Measurements from ENCODE around the gene TDRD6.

Gene TDRD6

GRCh38 chr6:46699970-46700369, 12.3 kb downstream of the TDRD6 start:
- Mint-ChIP-seq H3K27ac (no peak overlapping the region), H3K36me3 (ENCODE audit: low read depth) (peaks cover 12% of the 10 kb centered on the region), H3K27me3 (peaks cover 2% of the 10 kb centered on the region), H3K4me3 (no peak overlapping the region), H3K9me3 (no peaks in the 10 kb centered on the region), H3K4me1 (ENCODE audit: low read depth) (no peaks in the 10 kb centered on the region)
- intact Hi-C loops (cut with micrococcal nuclease) = loop anchor here (5.0 kb wide), 1 partner anchor 147 kb away; no protein-coding TSS in a partner anchor

GRCh38 chr6:46704562-46704961, 16.9 kb downstream of the TDRD6 start:
- H3K36me3 Mint-ChIP-seq (ENCODE audit: low read depth) = peaks cover 47% of the 10 kb centered on the region
- H3K4me1 Mint-ChIP-seq (ENCODE audit: low read depth) = peaks cover 21% of the 10 kb centered on the region
- H3K4me3 Mint-ChIP-seq = no peak overlapping the region
- no peak overlapping the region for H3K27ac Mint-ChIP-seq
- intact Hi-C loops (cut with micrococcal nuclease) = loop anchor here (1.0 to 5.0 kb wide), 2 partner anchors 77 to 143 kb away; no protein-coding TSS in a partner anchor
- no peaks in the 10 kb centered on the region for H3K9me3 Mint-ChIP-seq
- H3K27me3 Mint-ChIP-seq = peaks cover 2% of the 10 kb centered on the region

- intact Hi-C loops (cut with micrococcal nuclease) = no loop called here
- H3K4me1 Mint-ChIP-seq (ENCODE audit: low read depth) = peaks cover 31% of the 10 kb centered on the region
- H3K27me3 Mint-ChIP-seq = peaks cover 2% of the 10 kb centered on the region
- H3K4me3 Mint-ChIP-seq = no peak overlapping the region
- no peak overlapping the region for H3K27ac Mint-ChIP-seq
- no peaks in the 10 kb centered on the region for H3K9me3 Mint-ChIP-seq
- H3K36me3 Mint-ChIP-seq (ENCODE audit: low read depth) = peaks cover 58% of the 10 kb centered on the region
These were observed 18.8 kb downstream of the TDRD6 start for GRCh38 chr6:46706464-46706863.

GRCh38 chr6:46711491-46711890, 23.8 kb downstream of the TDRD6 start:
- Mint-ChIP-seq H3K27ac (no peak overlapping the region), H3K27me3 (no peaks in the 10 kb centered on the region), H3K4me1 (ENCODE audit: low read depth) (peaks cover 52% of the 10 kb centered on the region), H3K4me3 (no peak overlapping the region), H3K36me3 (ENCODE audit: low read depth) (peaks cover 54% of the 10 kb centered on the region), H3K9me3 (no peaks in the 10 kb centered on the region)
- intact Hi-C loops (cut with micrococcal nuclease) = no loop called here

GRCh38 chr6:46715141-46715540, 27.5 kb downstream of the TDRD6 start:
- no peaks in the 10 kb centered on the region for H3K9me3 Mint-ChIP-seq
- H3K4me1 Mint-ChIP-seq (ENCODE audit: low read depth) = peaks cover 66% of the 10 kb centered on the region
- H3K27ac Mint-ChIP-seq = no peak overlapping the region
- H3K27me3 Mint-ChIP-seq = no peaks in the 10 kb centered on the region
- intact Hi-C loops (cut with micrococcal nuclease) = no loop called here
- H3K4me3 Mint-ChIP-seq = no peak overlapping the region
- peaks cover 44% of the 10 kb centered on the region for H3K36me3 Mint-ChIP-seq (ENCODE audit: low read depth)

- no peaks in the 10 kb centered on the region for H3K27me3 Mint-ChIP-seq
- H3K27ac Mint-ChIP-seq = no peak overlapping the region
These were observed 31.4 kb downstream of the TDRD6 start for GRCh38 chr6:46719099-46719498.

GRCh38 chr6:46720401-46720800, 32.7 kb downstream of the TDRD6 start:
- intact Hi-C loops (cut with micrococcal nuclease) = no loop called here
- Mint-ChIP-seq H3K27ac (no peak overlapping the region), H3K36me3 (ENCODE audit: low read depth) (peaks cover 44% of the 10 kb centered on the region), H3K4me3 (no peak overlapping the region), H3K27me3 (no peaks in the 10 kb centered on the region), H3K9me3 (no peaks in the 10 kb centered on the region), H3K4me1 (ENCODE audit: low read depth) (peaks cover 63% of the 10 kb centered on the region)

More at GRCh38 chr6:46719099-46719498, 31.4 kb downstream of the TDRD6 start:
- Mint-ChIP-seq H3K4me1 (ENCODE audit: low read depth) (peaks cover 55% of the 10 kb centered on the region), H3K36me3 (ENCODE audit: low read depth) (peaks cover 47% of the 10 kb centered on the region), H3K9me3 (no peaks in the 10 kb centered on the region), H3K4me3 (no peak overlapping the region)
- intact Hi-C loops (cut with micrococcal nuclease) = no loop called here

GRCh38 chr6:46729787-46730326, 42.2 kb downstream of the TDRD6 start:
- H3K27ac Mint-ChIP-seq = peak overlapping the region; percentile 70
- no peak overlapping the region for H3K4me3 Mint-ChIP-seq
- H3K4me1 Mint-ChIP-seq (ENCODE audit: low read depth) = peaks cover 69% of the 10 kb centered on the region
- H3K9me3 Mint-ChIP-seq = no peaks in the 10 kb centered on the region
- intact Hi-C loops (cut with micrococcal nuclease) = no loop called here
- H3K27me3 Mint-ChIP-seq = peaks cover 1% of the 10 kb centered on the region
- H3K36me3 Mint-ChIP-seq (ENCODE audit: low read depth) = peaks cover 22% of the 10 kb centered on the region

- no peak overlapping the region for H3K4me3 Mint-ChIP-seq
- H3K27me3 Mint-ChIP-seq = peaks cover 3% of the 10 kb centered on the region
- peaks cover 27% of the 10 kb centered on the region for H3K36me3 Mint-ChIP-seq (ENCODE audit: low read depth)
- peaks cover 73% of the 10 kb centered on the region for H3K4me1 Mint-ChIP-seq (ENCODE audit: low read depth)
- H3K27ac Mint-ChIP-seq = peak overlapping the region; percentile 70
- intact Hi-C loops (cut with micrococcal nuclease) = no loop called here
- no peaks in the 10 kb centered on the region for H3K9me3 Mint-ChIP-seq
These were observed 43.3 kb downstream of the TDRD6 start for GRCh38 chr6:46730921-46731461.

- peaks cover 82% of the 10 kb centered on the region for H3K4me1 Mint-ChIP-seq (ENCODE audit: low read depth)
- H3K27me3 Mint-ChIP-seq = peaks cover 3% of the 10 kb centered on the region
- peak overlapping the region; percentile 24 for H3K4me3 Mint-ChIP-seq
These were observed 45.7 kb downstream of the TDRD6 start for GRCh38 chr6:46733341-46733801.

GRCh38 chr6:46734867-46735719, 47.4 kb downstream of the TDRD6 start, which contains the start of gene PLA2G7:
Gene PLA2G7 (minus strand): TSS chr6:46735375. CDS start chr6:46722891, 12,484 bp downstream.
- peaks cover 6% of the 10 kb centered on the region for H3K27me3 Mint-ChIP-seq
- peaks cover 75% of the 10 kb centered on the region for H3K4me1 Mint-ChIP-seq (ENCODE audit: low read depth)
- H3K27ac Mint-ChIP-seq = peak within 1 kb of the TSS; percentile 70
- peak within 1 kb of the TSS; percentile 73 for H3K4me3 Mint-ChIP-seq
- peaks cover 12% of the 10 kb centered on the region for H3K36me3 Mint-ChIP-seq (ENCODE audit: low read depth)
- H3K9me3 Mint-ChIP-seq = no peaks in the 10 kb centered on the region
- intact Hi-C loops (cut with micrococcal nuclease) = loop anchor here (2.0 kb wide), 1 partner anchor 38 kb away; no protein-coding TSS in a partner anchor

More at GRCh38 chr6:46733341-46733801, 45.7 kb downstream of the TDRD6 start:
- H3K9me3 Mint-ChIP-seq = no peaks in the 10 kb centered on the region
- peaks cover 18% of the 10 kb centered on the region for H3K36me3 Mint-ChIP-seq (ENCODE audit: low read depth)
- intact Hi-C loops (cut with micrococcal nuclease) = no loop called here
- H3K27ac Mint-ChIP-seq = peak overlapping the region; percentile 70

GRCh38 chr6:46735720-46736031, 48.0 kb downstream of the TDRD6 start:
- intact Hi-C loops (cut with micrococcal nuclease) = loop anchor here (2.0 kb wide), 1 partner anchor 37 kb away; no protein-coding TSS in a partner anchor
- Mint-ChIP-seq H3K9me3 (no peaks in the 10 kb centered on the region), H3K36me3 (ENCODE audit: low read depth) (peaks cover 12% of the 10 kb centered on the region), H3K4me1 (ENCODE audit: low read depth) (peaks cover 70% of the 10 kb centered on the region), H3K4me3 (peak overlapping the region; percentile 73), H3K27ac (peak overlapping the region; percentile 70), H3K27me3 (peaks cover 6% of the 10 kb centered on the region)

GRCh38 chr6:46736906-46737305, 49.2 kb downstream of the TDRD6 start:
- H3K4me3 Mint-ChIP-seq = no peak overlapping the region
- peaks cover 60% of the 10 kb centered on the region for H3K4me1 Mint-ChIP-seq (ENCODE audit: low read depth)
- H3K9me3 Mint-ChIP-seq = no peaks in the 10 kb centered on the region
- H3K36me3 Mint-ChIP-seq (ENCODE audit: low read depth) = peaks cover 12% of the 10 kb centered on the region
- H3K27me3 Mint-ChIP-seq = peaks cover 6% of the 10 kb centered on the region
- intact Hi-C loops (cut with micrococcal nuclease) = no loop called here
- H3K27ac Mint-ChIP-seq = no peak overlapping the region

GRCh38 chr6:46741482-46741881, 53.8 kb downstream of the TDRD6 start:
- peaks cover 18% of the 10 kb centered on the region for H3K9me3 Mint-ChIP-seq
- peaks cover 3% of the 10 kb centered on the region for H3K27me3 Mint-ChIP-seq
- intact Hi-C loops (cut with micrococcal nuclease) = no loop called here
- no peaks in the 10 kb centered on the region for H3K36me3 Mint-ChIP-seq (ENCODE audit: low read depth)
- peaks cover 46% of the 10 kb centered on the region for H3K4me1 Mint-ChIP-seq (ENCODE audit: low read depth)
- no peak overlapping the region for H3K4me3 Mint-ChIP-seq
- no peak overlapping the region for H3K27ac Mint-ChIP-seq

Data from dendritic cell treated with granulocyte-macrophage colony-stimulating factor and Interleukin-4, amounts not matched to agents 40 ng/mL and 50 ng/mL, for 4 days (primary cell).